Stimulated activated CD4-positive, alpha-beta T cell treated with anti-CD3 and anti-CD28 coated beads, Interleukin-4, amount 100 ng/mL, for 1 hour (primary cell): Measurements from ENCODE around the gene NUP210.

Experiments
- DNase-seq: peaks from one replicate; pipeline ENCODE4 v3.0.0-alpha.2; 2020

NUP210 gene

DNA sequence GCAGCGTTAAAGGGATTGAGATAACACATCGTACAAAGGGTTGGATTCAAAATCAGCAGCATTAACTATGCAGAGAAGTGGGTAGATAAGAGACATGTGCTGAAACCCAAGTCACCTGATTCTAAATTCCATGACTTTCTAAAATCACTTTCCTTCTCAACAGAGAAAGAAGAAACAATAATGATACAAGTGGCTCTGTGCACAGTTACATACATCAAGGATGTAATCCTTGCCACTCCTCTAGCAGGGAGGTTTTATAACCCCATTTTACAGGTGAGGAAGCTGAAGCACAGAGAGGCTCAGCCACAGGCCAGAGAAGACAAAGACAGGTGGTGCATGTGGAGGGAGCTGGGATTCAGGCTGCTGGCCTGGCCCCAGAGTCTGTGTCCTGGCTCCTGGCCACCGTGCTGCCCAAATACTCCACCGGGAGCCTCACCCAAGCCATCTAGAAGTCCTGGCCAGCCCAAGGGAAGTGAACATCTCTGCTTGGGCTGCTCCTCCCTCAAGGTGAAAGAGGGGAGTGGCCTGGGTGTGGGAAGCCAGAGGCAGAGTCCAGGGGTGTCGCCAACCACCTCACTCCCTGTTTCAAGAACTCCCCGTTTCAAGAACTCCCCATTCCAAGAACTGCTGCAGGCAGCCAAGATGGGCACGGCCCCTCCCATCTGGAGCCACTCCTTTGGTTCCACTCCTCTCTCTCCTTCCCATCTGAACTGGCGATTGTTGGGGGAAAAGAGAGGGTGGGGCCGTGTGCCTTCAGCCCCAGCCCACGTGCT, 147.1 kb downstream of the NUP210 start:
- DNase-seq, result no peak

DNA sequence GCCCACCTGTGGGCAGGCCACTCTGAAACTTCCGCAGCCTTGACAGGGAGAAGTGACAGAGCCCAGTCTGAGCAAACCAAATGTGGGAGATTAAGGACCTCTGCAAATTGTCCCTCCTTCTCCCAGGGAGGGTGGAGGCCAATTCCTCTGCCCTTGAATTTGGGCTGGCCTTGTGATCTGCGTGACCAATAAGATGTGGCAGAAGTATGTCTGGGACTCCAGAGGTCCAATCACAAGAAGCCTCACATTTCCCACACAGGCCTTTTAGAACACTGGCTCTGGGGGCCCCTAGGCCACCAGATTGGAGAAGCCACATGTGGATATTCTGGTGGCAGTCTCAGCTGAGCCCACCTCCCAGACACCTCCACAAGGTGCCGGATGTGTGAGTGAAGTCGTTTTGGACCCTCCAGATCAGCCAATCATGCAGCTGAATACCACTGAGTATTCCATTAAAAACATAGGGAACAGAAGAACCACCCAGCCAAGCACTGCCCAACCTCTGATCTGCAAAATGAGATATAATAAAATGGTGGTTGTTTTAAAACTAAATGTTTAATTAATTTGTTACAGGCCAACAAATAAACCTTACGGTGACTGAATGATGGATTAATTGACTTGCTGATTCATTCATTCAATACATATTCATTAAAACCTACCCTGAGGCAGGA, 150.3 kb downstream of the NUP210 start:
- DNase-seq, result no peak

DNA sequence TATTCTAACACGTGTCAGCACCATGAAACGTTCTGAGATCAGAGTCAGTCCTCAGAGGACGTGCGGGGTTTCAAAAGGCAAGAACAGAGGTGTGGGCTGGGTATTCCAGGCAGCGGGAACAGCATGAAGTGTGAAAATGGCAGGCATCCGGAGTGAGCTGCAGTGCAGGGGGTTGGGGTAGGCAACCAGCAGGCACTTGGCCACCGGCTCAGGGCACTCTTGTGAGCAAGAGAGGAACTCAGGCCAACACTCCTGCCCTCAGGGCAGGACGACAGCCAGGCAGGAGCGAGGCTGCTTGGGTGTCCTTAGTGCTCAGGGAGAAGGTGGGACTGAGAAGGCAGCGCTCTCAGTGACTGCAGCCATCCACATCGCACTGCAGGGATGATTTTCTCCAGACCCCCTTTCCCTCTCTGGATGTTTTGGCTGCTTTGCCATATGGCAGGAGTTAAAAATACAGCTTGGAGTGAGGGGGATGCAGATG, 151.1 kb downstream of the NUP210 start:
- DNase-seq, result no peak

DNA sequence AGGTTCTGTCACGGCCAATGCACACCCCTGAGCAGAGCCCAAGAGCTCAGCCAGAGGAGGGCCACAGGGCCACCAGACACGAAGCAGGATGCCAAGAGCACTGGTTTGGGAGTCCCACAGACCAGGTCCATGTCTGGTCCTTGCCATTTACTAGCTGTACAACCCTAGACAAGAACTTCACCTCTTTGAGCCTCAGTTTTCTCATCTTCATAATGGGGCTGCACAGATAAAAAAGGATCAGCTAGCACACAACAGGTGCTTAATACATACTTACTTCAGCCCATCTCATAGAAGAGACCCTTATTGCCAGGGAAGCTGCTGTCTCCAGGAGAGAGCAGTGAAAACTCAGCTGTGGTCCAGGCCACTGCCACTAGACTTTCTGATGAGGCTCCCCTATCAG, 152.0 kb downstream of the NUP210 start:
- no peak for DNase-seq

DNA sequence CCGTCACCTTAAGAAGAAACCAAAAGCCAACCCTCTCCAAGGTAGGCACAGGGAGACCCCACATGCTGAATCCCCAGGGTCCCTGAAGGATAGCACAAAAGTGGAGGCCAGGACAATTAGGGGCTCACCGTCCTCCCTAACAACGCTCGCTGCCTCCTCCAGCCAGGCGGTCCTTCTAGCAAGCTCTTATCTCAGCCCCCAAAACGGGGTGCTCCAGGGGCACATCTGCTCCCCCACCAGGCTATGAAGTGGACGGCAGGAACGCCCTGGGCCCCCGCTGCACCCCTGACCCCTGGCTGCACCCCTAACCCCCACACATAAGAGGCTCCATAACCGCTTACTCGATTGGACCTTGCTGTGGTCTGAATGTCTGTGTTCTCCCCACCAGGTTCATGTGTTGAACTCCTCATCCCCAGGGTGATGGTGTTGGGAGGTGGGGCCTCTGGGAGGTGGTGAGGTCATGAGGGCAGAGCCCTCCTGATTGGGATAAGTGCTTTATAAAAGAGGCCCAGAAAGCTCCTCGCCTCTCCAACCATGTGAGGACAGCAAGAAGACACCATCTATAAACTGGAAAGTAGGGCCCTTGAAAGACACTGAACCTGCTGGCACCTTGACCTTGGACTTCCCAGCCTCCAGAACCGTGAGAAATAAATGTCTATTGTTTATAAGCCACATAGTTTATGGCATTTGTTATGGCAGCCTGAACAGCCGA, 153.3 kb downstream of the NUP210 start:
- DNase-seq, result no peak
